GM23248 (cell line): Measurements from ENCODE around the gene CNN3. TPM values are rescaled to one million over a fixed set of nuclear protein-coding genes. Genes with fewer than 3 reads are reported as not detected.
A peak's percentile ranks its signal among the peaks of the same experiment; 100 is the strongest.

Source experiments
- DNase-seq: peaks from one replicate; pipeline ENCODE4 v3.0.0-alpha.2; 2015
- H2AFZ ChIP-seq: fragments of 200-600 bp; sonication (generic); 2 replicates; pipeline ENCODE4 v1.6.1; 2016; ENCODE audit warnings: antibody characterized with exemption
- H3F3A ChIP-seq: fragments of 200-600 bp; sonication (generic); 2 replicates; pipeline ENCODE4 v1.6.1; 2016; ENCODE audit warnings: mild to moderate bottlenecking, antibody characterized with exemption, mixed run types; ENCODE audit not compliant: insufficient read depth
- H3K27ac ChIP-seq: fragments of 200-600 bp; sonication (generic); 2 replicates; pipeline ENCODE4 v1.5.1; 2016; ENCODE audit warnings: mild to moderate bottlenecking
- H3K27me3 ChIP-seq: fragments of 200-600 bp; sonication (generic); replicated peaks from 2 replicates; pipeline ENCODE4 v1.6.1; 2016; ENCODE audit warnings: mild to moderate bottlenecking; ENCODE audit not compliant: insufficient read depth
- H3K36me3 ChIP-seq: fragments of 200-600 bp; sonication (generic); 2 replicates; pipeline ENCODE4 v1.6.1; 2016; ENCODE audit warnings: low read depth, mild to moderate bottlenecking
- H3K4me1 ChIP-seq: fragments of 200-600 bp; sonication (generic); 2 replicates; pipeline ENCODE4 v1.6.1; 2016; ENCODE audit warnings: mild to moderate bottlenecking; ENCODE audit not compliant: insufficient read depth
- H3K4me2 ChIP-seq: fragments of 200-600 bp; sonication (generic); one replicate; pipeline ENCODE4 v1.6.1; 2016; ENCODE audit warnings: mild to moderate bottlenecking; ENCODE audit not compliant: unreplicated experiment
- H3K4me3 ChIP-seq: fragments of 200-600 bp; sonication (generic); 2 replicates; pipeline ENCODE4 v1.5.1; 2016; ENCODE audit warnings: mild to moderate bottlenecking
- H3K79me2 ChIP-seq: fragments of 200-600 bp; sonication (generic); 2 replicates; pipeline ENCODE4 v1.6.1; 2016; ENCODE audit warnings: mild to moderate bottlenecking; ENCODE audit not compliant: insufficient read depth
- H3K9ac ChIP-seq: fragments of 200-600 bp; sonication (generic); 2 replicates; pipeline ENCODE4 v1.6.1; 2016; ENCODE audit warnings: mild to moderate bottlenecking
- H3K9me2 ChIP-seq: fragments of 200-600 bp; sonication (generic); 2 replicates; pipeline ENCODE4 v1.6.1; 2016; ENCODE audit warnings: mixed run types, mild to moderate bottlenecking, moderate library complexity; ENCODE audit not compliant: insufficient read depth
- H3K9me3 ChIP-seq: fragments of 200-600 bp; sonication (generic); one replicate; pipeline ENCODE4 v1.6.1; 2017; ENCODE audit warnings: low read depth
- H4K20me1 ChIP-seq: fragments of 200-600 bp; sonication (generic); 2 replicates; pipeline ENCODE4 v1.6.0; 2016; ENCODE audit not compliant: insufficient read depth
- EZH2 ChIP-seq: fragments of 200-600 bp; sonication (generic); IDR thresholded peaks from 2 replicates; pipeline ENCODE4 v1.6.1; 2018; ENCODE audit warnings: antibody characterized with exemption, mild to moderate bottlenecking; ENCODE audit not compliant: insufficient read depth, poor library complexity, severe bottlenecking
- EZH2phosphoT487 ChIP-seq: fragments of 200-600 bp; sonication (generic); IDR thresholded peaks from 2 replicates; pipeline ENCODE4 v1.6.1; 2018; ENCODE audit warnings: antibody characterized with exemption, moderate library complexity, mild to moderate bottlenecking, low read depth; ENCODE audit not compliant: insufficient read depth
- WGBS, 2 experiments: methylation state at CpG; one replicate each; pipeline ENCODE4 v1.1.6; 2015 to 2017; ENCODE audit warnings: low lambda C conversion rate in 2 of 2, low coverage in 1 of 2; ENCODE audit errors: missing lambda C conversion rate in 2 of 2; 5-methylcytosine and 5-hydroxymethylcytosine counted together
- in situ Hi-C: fragments of 300-500 bp; cut with MboI; formaldehyde crosslinking; loops from 2 replicates; pipeline ENCODE4 v1.15.0; 2020
- polyA plus RNA-seq: library from polyadenylated mRNA; unstranded; fragments of >200 nt; fragmentation: Nextera tagmentation; extraction: Ambion mirVana; gene quantifications from 2 replicates; pipeline ENCODE4 v1.2.1, GENCODE V29; 2016
- total RNA-seq: library from RNA; depleted of rRNA; stranded (reverse); fragments of >200 nt; shearing (Covaris generic); gene quantifications from 2 replicates; pipeline ENCODE4 v1.2.3, GENCODE V29; 2014

CNN3 gene
- total and polyA plus RNA-seq, 2 experiments from 2014 or later: 213 to 359 TPM

DNA sequence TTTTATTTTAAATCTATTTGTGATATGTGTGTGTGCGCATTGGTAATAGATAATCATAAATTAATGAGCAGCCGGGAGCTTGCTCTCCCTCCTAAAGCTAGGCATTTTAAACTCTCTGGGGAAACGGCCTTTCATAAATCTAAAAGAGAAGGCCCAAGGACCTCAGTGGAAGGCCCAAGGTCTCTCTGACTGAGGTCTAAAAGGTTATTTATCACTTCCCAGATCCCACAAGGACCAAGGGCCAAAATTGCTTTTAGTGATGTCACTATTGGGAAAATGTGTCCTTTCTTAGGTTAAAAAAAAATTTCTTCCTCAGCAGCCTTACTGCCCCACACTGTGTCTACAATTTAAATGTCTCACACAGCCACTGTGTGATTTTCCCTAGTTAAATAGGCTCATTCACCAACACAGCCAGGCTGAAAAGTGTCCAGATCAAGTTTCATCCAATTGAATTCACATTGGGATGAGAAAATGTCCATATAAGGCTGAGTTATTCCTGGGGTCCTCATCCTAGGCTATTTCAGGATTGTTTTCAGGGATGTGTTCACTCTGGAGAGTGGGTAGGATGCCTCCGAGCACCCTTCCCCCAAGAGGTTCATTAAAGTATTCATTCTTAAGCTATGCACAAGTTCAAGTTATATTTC lies 60.6 kb downstream of the CNN3 start:
- Histone ChIP-seq H3F3A (peaks cover 49% of the 10 kb centered on the region), H2AFZ (peak overlapping the region; percentile 46), H3K27me3 (no peaks in the 10 kb centered on the region), H3K9ac (peak overlapping the region; percentile 7; the same call in 1 of the 2 replicates), H3K4me3 (no peak overlapping the region), H3K9me3 (no peaks in the 10 kb centered on the region), H3K36me3 (no peaks in the 10 kb centered on the region), H3K4me1 (peaks cover 47% of the 10 kb centered on the region), H3K4me2 (peak overlapping the region; percentile 96), H3K9me2 (no peaks in the 10 kb centered on the region), H4K20me1 (no peaks in the 10 kb centered on the region), H3K27ac (peak overlapping the region; percentile 97), H3K79me2 (no peaks in the 10 kb centered on the region)
- no peak for TF ChIP-seq EZH2
- TF ChIP-seq EZH2phosphoT487: no peak
- peak; percentile 32 for DNase-seq
- WGBS, 2 experiments: 77 to 78% methylated on average over 4 of the region's 4 CpGs
- in situ Hi-C loops: loop anchor here (25.0 kb wide), 1 partner anchor 371 kb away; the partner anchor contains the start of gene RWDD3

DNA sequence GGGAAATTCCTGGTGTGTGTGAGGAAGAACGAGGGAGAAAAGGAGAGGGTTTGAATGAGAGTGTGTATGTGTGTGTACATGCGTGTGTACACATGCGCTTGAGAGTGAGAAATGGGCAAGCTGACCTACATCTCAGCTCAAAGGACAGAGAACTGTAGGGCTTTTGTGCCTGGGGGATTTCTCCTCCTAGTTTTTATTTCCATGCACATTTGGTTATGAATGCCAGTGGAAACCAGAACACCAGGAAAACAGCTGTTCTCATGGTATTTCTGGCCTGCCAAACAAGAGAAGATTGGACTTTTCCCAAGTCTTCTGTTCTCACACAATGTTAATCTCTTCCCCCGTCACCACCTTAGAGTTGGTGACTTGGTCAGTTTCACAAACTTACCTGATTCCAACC lies 61.5 kb downstream of the CNN3 start:
- Histone ChIP-seq H3K27me3 (no peaks in the 10 kb centered on the region), H3K9me3 (no peaks in the 10 kb centered on the region), H3K79me2 (no peaks in the 10 kb centered on the region), H3K27ac (peak overlapping the region; percentile 97), H3K4me3 (peak overlapping the region; percentile 69; the same call in 1 of the 2 replicates), H4K20me1 (no peaks in the 10 kb centered on the region), H3K4me2 (peak overlapping the region; percentile 96), H3F3A (peaks cover 49% of the 10 kb centered on the region), H2AFZ (peak overlapping the region; percentile 66), H3K4me1 (peaks cover 47% of the 10 kb centered on the region), H3K9me2 (no peaks in the 10 kb centered on the region), H3K36me3 (no peaks in the 10 kb centered on the region), H3K9ac (peak overlapping the region; percentile 77)
- 9 to 15% methylated on average over 4 of the region's 4 CpGs for WGBS, 2 experiments
- TF ChIP-seq EZH2phosphoT487: no peak
- in situ Hi-C loops: loop anchor here (25.0 kb wide), 1 partner anchor 372 kb away; the partner anchor contains the start of gene RWDD3
- peak; percentile 84 for DNase-seq

DNA sequence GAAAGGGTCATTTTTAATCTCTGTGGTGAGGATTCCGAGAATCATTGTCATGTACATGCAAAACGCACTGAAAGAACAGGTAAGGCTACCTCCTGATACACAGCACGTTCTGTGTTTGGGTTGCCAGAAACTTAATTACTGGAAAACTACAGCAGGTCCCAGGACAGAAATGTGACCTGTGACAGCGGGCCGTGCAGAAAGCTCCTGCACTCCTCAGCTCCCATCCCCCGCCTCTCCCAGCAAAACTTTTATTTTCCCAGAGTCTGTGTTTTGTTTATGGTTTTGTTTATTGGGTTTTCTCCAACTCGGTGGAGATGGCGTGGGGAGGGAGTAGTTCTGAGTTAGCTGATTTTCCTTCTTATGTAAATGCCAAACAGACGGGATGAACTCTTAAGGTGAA lies 62.1 kb downstream of the CNN3 start:
- H3K27ac ChIP-seq: peak overlapping the region; percentile 97
- TF ChIP-seq EZH2phosphoT487: no peak
- TF ChIP-seq EZH2: no peak
- no peaks in the 10 kb centered on the region for H3K27me3 ChIP-seq
- no peaks in the 10 kb centered on the region for H3K79me2 ChIP-seq
- 27 to 28% methylated on average over 9 of the region's 9 CpGs for WGBS, 2 experiments
- H3K4me1 ChIP-seq: peaks cover 47% of the 10 kb centered on the region
- H3K4me2 ChIP-seq: peak overlapping the region; percentile 96
- no peaks in the 10 kb centered on the region for H3K9me2 ChIP-seq
- no peaks in the 10 kb centered on the region for H4K20me1 ChIP-seq
- peak overlapping the region; percentile 77 for H3K9ac ChIP-seq
- peaks cover 49% of the 10 kb centered on the region for H3F3A ChIP-seq
- H2AFZ ChIP-seq: peak overlapping the region; percentile 66
- in situ Hi-C loops: loop anchor here (5.0 to 25.0 kb wide), 2 partner anchors 57 to 372 kb away; partner anchors contain the start of gene RWDD3
- H3K9me3 ChIP-seq: no peaks in the 10 kb centered on the region
- no peaks in the 10 kb centered on the region for H3K36me3 ChIP-seq
- DNase-seq: peak; percentile 38
- H3K4me3 ChIP-seq: peak overlapping the region; percentile 69

DNA sequence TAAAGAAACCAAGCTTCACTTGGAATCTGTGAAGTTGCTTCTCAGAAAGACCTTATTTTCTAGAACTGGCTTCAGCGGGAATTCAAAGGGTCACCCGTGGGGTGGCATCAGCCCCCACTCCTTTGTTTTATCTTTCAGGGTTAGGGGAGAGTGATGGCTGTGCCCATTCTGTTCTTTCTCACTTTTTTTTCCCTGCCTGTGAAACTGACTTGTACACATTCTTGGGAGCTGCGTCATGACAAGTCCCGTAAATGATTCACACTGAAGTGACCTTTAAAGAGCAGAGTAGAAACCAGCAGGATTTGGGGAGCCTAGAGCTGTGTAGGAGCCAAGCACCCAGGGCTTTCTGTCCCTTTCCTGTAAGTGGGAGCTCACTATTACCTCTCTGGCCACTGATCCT lies 63.0 kb downstream of the CNN3 start:
- H3F3A ChIP-seq: peaks cover 49% of the 10 kb centered on the region
- H3K9ac ChIP-seq: peak overlapping the region; percentile 77
- DNase-seq: peak; percentile 96
- in situ Hi-C loops: loop anchor here (5.0 to 25.0 kb wide), 2 partner anchors 58 to 373 kb away; partner anchors contain the start of gene RWDD3
- no peaks in the 10 kb centered on the region for H3K27me3 ChIP-seq
- no peaks in the 10 kb centered on the region for H3K9me3 ChIP-seq
- H2AFZ ChIP-seq: peak overlapping the region; percentile 66; the same call in 1 of the 2 replicates
- H3K9me2 ChIP-seq: no peaks in the 10 kb centered on the region
- WGBS, 2 experiments: 0 to 1% methylated on average over 4 of the region's 4 CpGs
- H4K20me1 ChIP-seq: no peaks in the 10 kb centered on the region
- peaks cover 47% of the 10 kb centered on the region for H3K4me1 ChIP-seq
- TF ChIP-seq EZH2 (no peak), EZH2phosphoT487 (no peak)
- H3K4me3 ChIP-seq: peak overlapping the region; percentile 69
- peak overlapping the region; percentile 96 for H3K4me2 ChIP-seq
- H3K27ac ChIP-seq: peak overlapping the region; percentile 97
- H3K79me2 ChIP-seq: no peaks in the 10 kb centered on the region
- no peaks in the 10 kb centered on the region for H3K36me3 ChIP-seq
